ENCODE results near the gene C2.
"Not testable (repeated sequence)": the region's sequence is repeated elsewhere in the genome, so short reads cannot be mapped to it uniquely, and the experiment has no call there.

- TF ChIP-seq CTCF (IDR thresholded peaks at IDR 0.05; ENCODE audit: insufficient read depth, low read length); SPI1 (IDR thresholded peaks at IDR 0.05; ENCODE audit: borderline replicate concordance, low read depth); POLR2AphosphoS5 (IDR thresholded peaks at IDR 0.05; ENCODE audit: low read depth); REST (IDR thresholded peaks at IDR 0.05; ENCODE audit: insufficient replicate concordance, low read depth): not testable (repeated sequence)
Observed at GRCh38 chr6:31909298-31909697, 18.2 kb upstream of the C2 start.
